ENCODE measurements around the gene MFSD2B.
"Not testable (repeated sequence)": the region's sequence is repeated elsewhere in the genome, so short reads cannot be mapped to it uniquely, and the experiment has no call there.

MFSD2B gene

GRCh38 chr2:24008672-24009366 lies 1.1 kb upstream of the MFSD2B start:
- H3K4me2 ChIP-seq: no peak overlapping the region
- H3K27ac ChIP-seq: no peak overlapping the region
- 0 out of 22 replicates have a peak, but pooled peaks cover 0 to 5% (median 0%) of the 10 kb centered on the region in 11 experiments for H3K36me3 ChIP-seq
- peaks cover 0 to 35% (median 22%) of the 10 kb centered on the region in 11 experiments; a peak in 16 of 22 replicates for H4K20me1 ChIP-seq
- no peak for TF ChIP-seq Cebpa-rat (IDR thresholded peaks at IDR 0.05)
- no peaks in the 10 kb centered on the region for H3K9me3 ChIP-seq (replicated peaks in 1 of 11)
- H3K27me3 ChIP-seq: peaks cover 49 to 61% (median 56%) of the 10 kb centered on the region in 11 experiments
- peaks cover 7 to 20% (median 9%) of the 10 kb centered on the region in 10 experiments; a peak in 15 of 20 replicates for H3K4me1 ChIP-seq
- H3K4me3 ChIP-seq: no peak overlapping the region
- no peak overlapping the region for H3K9ac ChIP-seq

- Histone ChIP-seq H4K20me1 (peaks cover 0 to 35% (median 22%) of the 10 kb centered on the region in 11 experiments; a peak in 16 of 22 replicates), H3K27me3 (peaks cover 49 to 61% (median 56%) of the 10 kb centered on the region in 11 experiments), H3K9ac (peak overlapping the region in 1 of 11 experiments; percentile 43; a peak in 1 of 22 replicates), H3K4me3 (peak overlapping the region in 2 of 10 experiments; percentile 18 to 34; a peak in 2 of 20 replicates), H3K9me3 (replicated peaks in 1 of 11) (no peaks in the 10 kb centered on the region), H3K4me1 (peaks cover 7 to 20% (median 9%) of the 10 kb centered on the region in 10 experiments; a peak in 15 of 20 replicates), H3K27ac (no peak overlapping the region), H3K4me2 (peak overlapping the region in 10 of 11 experiments; percentile 52 to 78 (median 66); a peak in 13 of 22 replicates), H3K36me3 (0 out of 22 replicates have a peak, but pooled peaks cover 0 to 4% (median 0%) of the 10 kb centered on the region in 11 experiments)
- TF ChIP-seq Cebpa-rat (IDR thresholded peaks at IDR 0.05): no peak
Observed at GRCh38 chr2:24009367-24009679, 562 bp upstream of the MFSD2B start.

GRCh38 chr2:24010477-24011249 lies 778 bp downstream of the MFSD2B start:
- Histone ChIP-seq H3K9me3 (replicated peaks in 1 of 11) (no peaks in the 10 kb centered on the region), H3K36me3 (0 out of 22 replicates have a peak, but pooled peaks cover 0 to 4% (median 0%) of the 10 kb centered on the region in 11 experiments), H3K27ac (no peak overlapping the region), H3K4me2 (peak overlapping the region in 6 of 11 experiments; percentile 60 to 78 (median 68); a peak in 8 of 22 replicates), H3K9ac (no peak overlapping the region), H3K4me1 (peaks cover 7 to 20% (median 15%) of the 10 kb centered on the region in 10 experiments; a peak in 16 of 20 replicates), H3K4me3 (peak overlapping the region in 1 of 10 experiments; percentile 58; a peak in 1 of 20 replicates), H3K27me3 (peaks cover 49 to 61% (median 56%) of the 10 kb centered on the region in 11 experiments), H4K20me1 (peaks cover 0 to 35% (median 22%) of the 10 kb centered on the region in 11 experiments; a peak in 16 of 22 replicates)
- TF ChIP-seq Cebpa-rat (IDR thresholded peaks at IDR 0.05): no peak

- Histone ChIP-seq H3K4me2 (no peak overlapping the region), H3K27me3 (peaks cover 49 to 61% (median 56%) of the 10 kb centered on the region in 11 experiments), H3K27ac (no peak overlapping the region), H4K20me1 (peaks cover 0 to 35% (median 22%) of the 10 kb centered on the region in 11 experiments; a peak in 16 of 22 replicates), H3K36me3 (0 out of 22 replicates have a peak, but pooled peaks cover 0 to 4% (median 0%) of the 10 kb centered on the region in 11 experiments), H3K9me3 (replicated peaks in 1 of 11) (no peaks in the 10 kb centered on the region), H3K4me3 (no peak overlapping the region), H3K4me1 (peaks cover 7 to 20% (median 15%) of the 10 kb centered on the region in 10 experiments; a peak in 16 of 20 replicates), H3K9ac (no peak overlapping the region)
- TF ChIP-seq Cebpa-rat (IDR thresholded peaks at IDR 0.05): no peak
Observed at GRCh38 chr2:24011250-24012104, 1.6 kb downstream of the MFSD2B start.

GRCh38 chr2:24012521-24013188 lies 2.8 kb downstream of the MFSD2B start:
- peaks cover 7 to 20% (median 15%) of the 10 kb centered on the region in 10 experiments; a peak in 16 of 20 replicates for H3K4me1 ChIP-seq
- H3K4me2 ChIP-seq: peak overlapping the region in 3 of 11 experiments; percentile 26 to 43 (median 32); a peak in 5 of 22 replicates
- no peak overlapping the region for H3K9ac ChIP-seq
- peaks cover 42 to 53% (median 50%) of the 10 kb centered on the region in 11 experiments for H3K27me3 ChIP-seq
- peaks cover 0 to 35% (median 22%) of the 10 kb centered on the region in 11 experiments; a peak in 16 of 22 replicates for H4K20me1 ChIP-seq
- no peak overlapping the region for H3K27ac ChIP-seq
- no peak for TF ChIP-seq Cebpa-rat (IDR thresholded peaks at IDR 0.05)
- H3K9me3 ChIP-seq (replicated peaks in 1 of 11): no peaks in the 10 kb centered on the region
- no peak overlapping the region for H3K4me3 ChIP-seq
- H3K36me3 ChIP-seq: no peaks in the 10 kb centered on the region

- TF ChIP-seq Cebpa-rat (IDR thresholded peaks at IDR 0.05): peak in 2 of 11 experiments; percentile 21 to 54; a peak in 3 of 22 replicates
Observed at GRCh38 chr2:24014902-24015301, 5.0 kb downstream of the MFSD2B start.

GRCh38 chr2:24015562-24016375 lies 5.9 kb downstream of the MFSD2B start:
- no peak overlapping the region for H3K9ac ChIP-seq
- H4K20me1 ChIP-seq: peaks cover 0 to 10% (median 2%) of the 10 kb centered on the region in 11 experiments; a peak in 8 of 22 replicates
- TF ChIP-seq Cebpa-rat (IDR thresholded peaks at IDR 0.05): no peak
- H3K36me3 ChIP-seq: no peaks in the 10 kb centered on the region
- no peak overlapping the region for H3K27ac ChIP-seq
- H3K27me3 ChIP-seq: peaks cover 11 to 22% (median 19%) of the 10 kb centered on the region in 11 experiments
- no peak overlapping the region for H3K4me3 ChIP-seq
- H3K4me1 ChIP-seq: peaks cover 0 to 11% (median 6%) of the 10 kb centered on the region in 10 experiments; a peak in 12 of 20 replicates
- H3K4me2 ChIP-seq: no peak overlapping the region
- no peaks in the 10 kb centered on the region for H3K9me3 ChIP-seq (replicated peaks in 1 of 11)

More at GRCh38 chr2:24014902-24015301, 5.0 kb downstream of the MFSD2B start:
- H3K9ac ChIP-seq; H3K9me3 ChIP-seq (replicated peaks in 1 of 11); H3K27ac ChIP-seq; H3K36me3 ChIP-seq; H3K4me3 ChIP-seq: not testable (repeated sequence)
- H3K4me1 ChIP-seq: peaks cover 3 to 14% (median 10%) of the 10 kb centered on the region in 10 experiments; a peak in 16 of 20 replicates
- peak overlapping the region in 6 of 11 experiments; percentile 0 to 33 (median 8); a peak in 5 of 22 replicates for H3K4me2 ChIP-seq
- peaks cover 19 to 30% (median 27%) of the 10 kb centered on the region in 11 experiments for H3K27me3 ChIP-seq
- peaks cover 0 to 19% (median 11%) of the 10 kb centered on the region in 11 experiments; a peak in 15 of 22 replicates for H4K20me1 ChIP-seq
